Ovary (tissue), 3 donors: ENCODE data around the gene CLCN2.

Source experiments
- POLR2A ChIP-seq: fragments of 450-650 bp; IDR thresholded peaks from one replicate; pipeline ENCODE4 v1.6.1; 2017; ENCODE audit warnings: antibody characterized with exemption, mild to moderate bottlenecking, moderate library complexity
- TF ChIP-seq, protein P1 (sequence below), 3 donors: fragments of 450-650 bp in 2 of 3; fragments of 200-600 bp in 1 of 3; IDR thresholded peaks; one replicate each; pipeline versions ENCODE4 v1.5.1 to v1.8.0; 2016 to 2022; ENCODE audit warnings: antibody characterized with exemption in 3 of 3, mild to moderate bottlenecking in 1 of 3
- donor health status: DM: no; HTN: no; CAD: no.

- TF ChIP-seq, protein P1, sequence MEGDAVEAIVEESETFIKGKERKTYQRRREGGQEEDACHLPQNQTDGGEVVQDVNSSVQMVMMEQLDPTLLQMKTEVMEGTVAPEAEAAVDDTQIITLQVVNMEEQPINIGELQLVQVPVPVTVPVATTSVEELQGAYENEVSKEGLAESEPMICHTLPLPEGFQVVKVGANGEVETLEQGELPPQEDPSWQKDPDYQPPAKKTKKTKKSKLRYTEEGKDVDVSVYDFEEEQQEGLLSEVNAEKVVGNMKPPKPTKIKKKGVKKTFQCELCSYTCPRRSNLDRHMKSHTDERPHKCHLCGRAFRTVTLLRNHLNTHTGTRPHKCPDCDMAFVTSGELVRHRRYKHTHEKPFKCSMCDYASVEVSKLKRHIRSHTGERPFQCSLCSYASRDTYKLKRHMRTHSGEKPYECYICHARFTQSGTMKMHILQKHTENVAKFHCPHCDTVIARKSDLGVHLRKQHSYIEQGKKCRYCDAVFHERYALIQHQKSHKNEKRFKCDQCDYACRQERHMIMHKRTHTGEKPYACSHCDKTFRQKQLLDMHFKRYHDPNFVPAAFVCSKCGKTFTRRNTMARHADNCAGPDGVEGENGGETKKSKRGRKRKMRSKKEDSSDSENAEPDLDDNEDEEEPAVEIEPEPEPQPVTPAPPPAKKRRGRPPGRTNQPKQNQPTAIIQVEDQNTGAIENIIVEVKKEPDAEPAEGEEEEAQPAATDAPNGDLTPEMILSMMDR (IDR thresholded peaks at IDR 0.05): no peak
- TF ChIP-seq POLR2A: no peak
Measured at GRCh38 chr3:184409946-184410500, 48.6 kb upstream of the CLCN2 start.
